ENCODE data around the gene ZBED5. TPM values are rescaled to one million over a fixed set of nuclear protein-coding genes. Genes with fewer than 3 reads are reported as not detected.

Gene ZBED5
- total and polyA plus RNA-seq, 4 donors, result 5.4 to 10.7 (median 10.1) TPM

DNA sequence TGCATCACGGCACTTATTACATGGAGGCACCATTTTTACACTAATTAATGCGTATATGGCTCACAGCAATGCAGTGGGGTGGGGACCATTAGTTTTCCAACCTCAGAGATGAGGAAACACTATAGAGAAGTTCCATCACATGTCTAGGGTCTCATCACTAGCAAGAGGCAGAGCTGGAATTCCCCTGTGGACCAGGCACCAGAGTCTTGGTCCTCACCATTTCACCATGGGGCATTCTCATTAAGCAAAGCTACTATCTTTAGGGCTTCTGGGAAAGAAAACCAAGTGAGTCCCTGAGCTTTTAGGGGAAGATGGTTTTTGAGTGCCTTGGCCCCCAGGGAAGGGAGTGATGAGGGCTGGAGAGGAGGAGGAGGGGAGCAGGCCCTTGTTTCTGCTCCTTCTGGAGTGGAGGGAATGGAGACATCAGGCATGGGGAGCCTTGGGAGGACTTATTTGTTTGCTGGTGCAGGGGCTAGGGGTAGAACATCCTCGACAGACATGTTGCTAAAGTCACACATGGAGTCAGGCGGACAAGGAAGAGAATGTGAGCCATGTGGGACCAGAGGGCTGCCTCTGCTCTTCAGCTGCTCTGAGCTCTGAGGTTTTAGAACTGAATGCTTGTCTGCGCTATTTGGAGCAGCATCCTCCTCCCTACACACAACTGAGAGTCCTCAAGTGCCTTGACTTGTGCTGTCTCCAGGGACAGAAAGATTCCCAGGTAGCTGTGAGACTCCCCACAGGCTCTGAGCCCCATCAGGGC lies 40.3 kb upstream of the ZBED5 start:
- Histone ChIP-seq H3K27me3 (ENCODE audit: control insufficient read depth in 4 of 4, insufficient read depth in 4 of 4, low read length in 3 of 4) (no peaks in the 10 kb centered on the region), H3K36me3 (ENCODE audit: control insufficient read depth in 4 of 4, insufficient read depth in 3 of 4, low read depth in 1 of 4, low read length in 3 of 4) (no peaks in the 10 kb centered on the region), H3K4me1 (ENCODE audit: control insufficient read depth in 4 of 4, insufficient read depth in 4 of 4, low read length in 3 of 4) (no peaks in the 10 kb centered on the region), H3K4me3 (ENCODE audit: low read depth in 1 of 3, low read length in 3 of 3) (no peak overlapping the region), H3K27ac (ENCODE audit: low read depth in 1 of 2, low read length in 2 of 2) (no peak overlapping the region), H3K9ac (ENCODE audit: low read depth in 1 of 2, low read length in 2 of 2) (no peak overlapping the region), H3K9me3 (ENCODE audit: control insufficient read depth in 4 of 4, low read length in 3 of 4) (no peaks in the 10 kb centered on the region)
- no peak for DNase-seq (ENCODE audit: low spot score)
- WGBS, result 92% methylated on average over 5 of the region's 5 CpGs
- TF ChIP-seq GABPA (IDR thresholded peaks at IDR 0.05 in 1 of 2, conservative IDR thresholded peaks at IDR 0.05 in 1 of 2) (no peak), FOXA2 (IDR thresholded peaks at IDR 0.05) (no peak), NR2F2 (IDR thresholded peaks at IDR 0.05) (no peak), TAF1 (conservative IDR thresholded peaks at IDR 0.05) (no peak), FOXA1 (IDR thresholded peaks at IDR 0.05) (no peak), JUND (IDR thresholded peaks at IDR 0.05) (no peak), RXRA (IDR thresholded peaks at IDR 0.05) (no peak), SP1 (IDR thresholded peaks at IDR 0.05) (no peak), RAD21 (IDR thresholded peaks at IDR 0.05) (no peak)
- TF ChIP-seq, protein P1, sequence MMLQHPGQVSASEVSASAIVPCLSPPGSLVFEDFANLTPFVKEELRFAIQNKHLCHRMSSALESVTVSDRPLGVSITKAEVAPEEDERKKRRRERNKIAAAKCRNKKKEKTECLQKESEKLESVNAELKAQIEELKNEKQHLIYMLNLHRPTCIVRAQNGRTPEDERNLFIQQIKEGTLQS (IDR thresholded peaks at IDR 0.05), result no peak
- TF ChIP-seq, protein P2, sequence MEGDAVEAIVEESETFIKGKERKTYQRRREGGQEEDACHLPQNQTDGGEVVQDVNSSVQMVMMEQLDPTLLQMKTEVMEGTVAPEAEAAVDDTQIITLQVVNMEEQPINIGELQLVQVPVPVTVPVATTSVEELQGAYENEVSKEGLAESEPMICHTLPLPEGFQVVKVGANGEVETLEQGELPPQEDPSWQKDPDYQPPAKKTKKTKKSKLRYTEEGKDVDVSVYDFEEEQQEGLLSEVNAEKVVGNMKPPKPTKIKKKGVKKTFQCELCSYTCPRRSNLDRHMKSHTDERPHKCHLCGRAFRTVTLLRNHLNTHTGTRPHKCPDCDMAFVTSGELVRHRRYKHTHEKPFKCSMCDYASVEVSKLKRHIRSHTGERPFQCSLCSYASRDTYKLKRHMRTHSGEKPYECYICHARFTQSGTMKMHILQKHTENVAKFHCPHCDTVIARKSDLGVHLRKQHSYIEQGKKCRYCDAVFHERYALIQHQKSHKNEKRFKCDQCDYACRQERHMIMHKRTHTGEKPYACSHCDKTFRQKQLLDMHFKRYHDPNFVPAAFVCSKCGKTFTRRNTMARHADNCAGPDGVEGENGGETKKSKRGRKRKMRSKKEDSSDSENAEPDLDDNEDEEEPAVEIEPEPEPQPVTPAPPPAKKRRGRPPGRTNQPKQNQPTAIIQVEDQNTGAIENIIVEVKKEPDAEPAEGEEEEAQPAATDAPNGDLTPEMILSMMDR (IDR thresholded peaks at IDR 0.05; ENCODE audit: low read depth, low read length, missing input control), result no peak
- TF ChIP-seq, protein P3, sequence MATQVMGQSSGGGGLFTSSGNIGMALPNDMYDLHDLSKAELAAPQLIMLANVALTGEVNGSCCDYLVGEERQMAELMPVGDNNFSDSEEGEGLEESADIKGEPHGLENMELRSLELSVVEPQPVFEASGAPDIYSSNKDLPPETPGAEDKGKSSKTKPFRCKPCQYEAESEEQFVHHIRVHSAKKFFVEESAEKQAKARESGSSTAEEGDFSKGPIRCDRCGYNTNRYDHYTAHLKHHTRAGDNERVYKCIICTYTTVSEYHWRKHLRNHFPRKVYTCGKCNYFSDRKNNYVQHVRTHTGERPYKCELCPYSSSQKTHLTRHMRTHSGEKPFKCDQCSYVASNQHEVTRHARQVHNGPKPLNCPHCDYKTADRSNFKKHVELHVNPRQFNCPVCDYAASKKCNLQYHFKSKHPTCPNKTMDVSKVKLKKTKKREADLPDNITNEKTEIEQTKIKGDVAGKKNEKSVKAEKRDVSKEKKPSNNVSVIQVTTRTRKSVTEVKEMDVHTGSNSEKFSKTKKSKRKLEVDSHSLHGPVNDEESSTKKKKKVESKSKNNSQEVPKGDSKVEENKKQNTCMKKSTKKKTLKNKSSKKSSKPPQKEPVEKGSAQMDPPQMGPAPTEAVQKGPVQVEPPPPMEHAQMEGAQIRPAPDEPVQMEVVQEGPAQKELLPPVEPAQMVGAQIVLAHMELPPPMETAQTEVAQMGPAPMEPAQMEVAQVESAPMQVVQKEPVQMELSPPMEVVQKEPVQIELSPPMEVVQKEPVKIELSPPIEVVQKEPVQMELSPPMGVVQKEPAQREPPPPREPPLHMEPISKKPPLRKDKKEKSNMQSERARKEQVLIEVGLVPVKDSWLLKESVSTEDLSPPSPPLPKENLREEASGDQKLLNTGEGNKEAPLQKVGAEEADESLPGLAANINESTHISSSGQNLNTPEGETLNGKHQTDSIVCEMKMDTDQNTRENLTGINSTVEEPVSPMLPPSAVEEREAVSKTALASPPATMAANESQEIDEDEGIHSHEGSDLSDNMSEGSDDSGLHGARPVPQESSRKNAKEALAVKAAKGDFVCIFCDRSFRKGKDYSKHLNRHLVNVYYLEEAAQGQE (IDR thresholded peaks at IDR 0.05), result no peak

DNA sequence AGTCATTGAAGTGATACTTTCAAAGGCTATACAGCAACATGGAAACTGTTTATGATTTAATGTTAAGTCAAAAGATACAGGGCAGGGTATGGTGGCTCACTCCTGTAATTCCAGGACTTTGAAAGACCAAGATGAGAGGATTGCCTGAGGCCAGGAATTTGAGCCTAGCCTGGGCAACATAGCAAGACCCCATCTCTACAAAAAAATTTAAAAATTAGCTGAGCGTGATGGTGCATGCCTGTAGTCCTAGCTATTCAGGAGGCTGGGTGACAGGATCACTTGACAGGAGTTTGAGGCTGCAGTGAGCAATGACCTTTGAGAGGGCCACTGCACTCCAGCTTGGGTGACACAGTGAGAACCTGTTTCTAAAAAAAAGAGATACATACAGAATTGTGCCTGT lies 39.3 kb upstream of the ZBED5 start:
- H3K27ac ChIP-seq (ENCODE audit: low read depth in 1 of 2, low read length in 2 of 2), result no peak overlapping the region
- no peak for DNase-seq (ENCODE audit: low spot score)
- H3K4me3 ChIP-seq (ENCODE audit: low read depth in 1 of 3, low read length in 3 of 3), result no peak overlapping the region
- no peak overlapping the region for H3K9ac ChIP-seq (ENCODE audit: low read depth in 1 of 2, low read length in 2 of 2)
- 100% methylated on average over 1 of the region's 1 CpG for WGBS
- H3K9me3 ChIP-seq (ENCODE audit: control insufficient read depth in 4 of 4, low read length in 3 of 4), result no peaks in the 10 kb centered on the region
- no peaks in the 10 kb centered on the region for H3K4me1 ChIP-seq (ENCODE audit: control insufficient read depth in 4 of 4, insufficient read depth in 4 of 4, low read length in 3 of 4)
- H3K27me3 ChIP-seq (ENCODE audit: control insufficient read depth in 4 of 4, insufficient read depth in 4 of 4, low read length in 3 of 4), result no peaks in the 10 kb centered on the region
- no peaks in the 10 kb centered on the region for H3K36me3 ChIP-seq (ENCODE audit: control insufficient read depth in 4 of 4, insufficient read depth in 3 of 4, low read depth in 1 of 4, low read length in 3 of 4)
- TF ChIP-seq, protein P2 (IDR thresholded peaks at IDR 0.05; ENCODE audit: low read depth, low read length, missing input control), result no peak
- TF ChIP-seq TAF1 (conservative IDR thresholded peaks at IDR 0.05) (no peak), SP1 (IDR thresholded peaks at IDR 0.05) (no peak), NR2F2 (IDR thresholded peaks at IDR 0.05) (no peak), HNF4A (conservative IDR thresholded peaks at IDR 0.05) (no peak), FOXA2 (IDR thresholded peaks at IDR 0.05) (no peak), FOXA1 (IDR thresholded peaks at IDR 0.05) (no peak), HNF4G (IDR thresholded peaks at IDR 0.05) (no peak), RXRA (IDR thresholded peaks at IDR 0.05) (no peak), JUND (IDR thresholded peaks at IDR 0.05) (no peak), RAD21 (IDR thresholded peaks at IDR 0.05) (no peak), EGR1 (IDR thresholded peaks at IDR 0.05; ENCODE audit: low read depth in 2 of 2) (no peak), YY1 (IDR thresholded peaks at IDR 0.05) (no peak), GABPA (IDR thresholded peaks at IDR 0.05 in 1 of 2, conservative IDR thresholded peaks at IDR 0.05 in 1 of 2) (no peak)
- TF ChIP-seq, protein P1 (IDR thresholded peaks at IDR 0.05), result no peak
- TF ChIP-seq, protein P4, sequence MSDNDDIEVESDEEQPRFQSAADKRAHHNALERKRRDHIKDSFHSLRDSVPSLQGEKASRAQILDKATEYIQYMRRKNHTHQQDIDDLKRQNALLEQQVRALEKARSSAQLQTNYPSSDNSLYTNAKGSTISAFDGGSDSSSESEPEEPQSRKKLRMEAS (IDR thresholded peaks at IDR 0.05), result no peak
- TF ChIP-seq, protein P3 (IDR thresholded peaks at IDR 0.05), result no peak
